HepG2 (cell line): ENCODE measurements around the gene MRPL51. TPM values are rescaled to one million over a fixed set of nuclear protein-coding genes. Genes with fewer than 3 reads are reported as not detected.
A peak's percentile ranks its signal among the peaks of the same experiment; 100 is the strongest.

Experiments used
- ATAD3A ChIP-seq: sonication (generic); formaldehyde crosslinking; IDR thresholded peaks from 2 replicates; pipeline ENCODE4 v1.4.0; 2020; ENCODE audit warnings: missing genetic modification reagents
- BORCS8-MEF2B ChIP-seq: sonication (generic); formaldehyde crosslinking; IDR thresholded peaks from 2 replicates; pipeline ENCODE4 v1.8.0; 2022; ENCODE audit warnings: mild to moderate bottlenecking, missing genetic modification reagents
- BRCA1 ChIP-seq: sonication (generic); formaldehyde crosslinking; IDR thresholded peaks from 2 replicates; pipeline ENCODE4 v1.4.0; 2020; ENCODE audit warnings: missing genetic modification reagents
- GABPB1 ChIP-seq: IDR thresholded peaks from 2 replicates; pipeline ENCODE4 v1.6.1; 2016; ENCODE audit warnings: mild to moderate bottlenecking, missing genetic modification reagents, moderate library complexity, missing compliant biosample characterization
- HNRNPL ChIP-seq: fragments of 200-400 bp; formaldehyde crosslinking; IDR thresholded peaks from 2 replicates; pipeline ENCODE4 v1.6.1; 2017; ENCODE audit warnings: mild to moderate bottlenecking, low read depth, low read length
- KDM5A ChIP-seq: fragments of 200-600 bp; sonication (generic); IDR thresholded peaks from 2 replicates; pipeline ENCODE4 v1.7.0; 2018; ENCODE audit warnings: antibody characterized with exemption, mild to moderate bottlenecking, low read length, borderline replicate concordance
- MEIS1 ChIP-seq: sonication (generic); formaldehyde crosslinking; IDR thresholded peaks from 2 replicates; pipeline ENCODE4 v1.9.0; 2021; ENCODE audit warnings: mild to moderate bottlenecking, missing genetic modification reagents, moderate library complexity, borderline replicate concordance
- MIXL1 ChIP-seq: IDR thresholded peaks from 2 replicates; pipeline ENCODE4 v1.6.1; 2016
- NKX3-1 ChIP-seq: sonication (generic); formaldehyde crosslinking; IDR thresholded peaks from 2 replicates; pipeline ENCODE4 v1.5.0; 2020; ENCODE audit warnings: missing genetic modification reagents
- SOX13 ChIP-seq, 3 experiments: fragments of 450-650 bp in 1 of 3; sonication (generic) in 1 of 3; formaldehyde crosslinking in 1 of 3; IDR thresholded peaks in 2 of 3; conservative IDR thresholded peaks in 1 of 3; 2 replicates each; pipeline versions ENCODE4 v1.5.0 to v1.6.1; 2016 to 2020; ENCODE audit warnings: antibody characterized with exemption in 1 of 3, mild to moderate bottlenecking in 1 of 3, missing compliant biosample characterization in 1 of 3, missing genetic modification reagents in 1 of 3, moderate library complexity in 1 of 3
- SOX5 ChIP-seq: IDR thresholded peaks from 2 replicates; pipeline ENCODE4 v1.6.1; 2016; ENCODE audit warnings: borderline replicate concordance
- SP2 ChIP-seq: sonication (generic); formaldehyde crosslinking; IDR thresholded peaks from 2 replicates; pipeline ENCODE4 v1.5.1; 2020; ENCODE audit warnings: mild to moderate bottlenecking, missing genetic modification reagents
- SPEN ChIP-seq: sonication (generic); formaldehyde crosslinking; IDR thresholded peaks from 2 replicates; pipeline ENCODE4 v1.5.1; 2020; ENCODE audit warnings: low read depth, mild to moderate bottlenecking, missing genetic modification reagents
- STAT5B ChIP-seq: sonication (generic); formaldehyde crosslinking; IDR thresholded peaks from 2 replicates; pipeline ENCODE4 v1.4.0; 2020; ENCODE audit warnings: missing genetic modification reagents
- TAF1 ChIP-seq: sonication (generic); formaldehyde crosslinking; IDR thresholded peaks from 2 replicates; pipeline ENCODE4 v1.4.0; 2020; ENCODE audit warnings: missing genetic modification reagents
- TEF ChIP-seq: sonication (generic); formaldehyde crosslinking; IDR thresholded peaks from 2 replicates; pipeline ENCODE4 v1.5.0; 2020; ENCODE audit warnings: missing genetic modification reagents
- TSC22D2 ChIP-seq: sonication (generic); formaldehyde crosslinking; IDR thresholded peaks from 2 replicates; pipeline ENCODE4 v1.5.1; 2020; ENCODE audit warnings: missing genetic modification reagents, mild to moderate bottlenecking, borderline replicate concordance
- ZNF44 ChIP-seq: sonication (generic); formaldehyde crosslinking; IDR thresholded peaks from 2 replicates; pipeline ENCODE4 v1.5.1; 2020; ENCODE audit warnings: mild to moderate bottlenecking, missing genetic modification reagents
- ZNF510 ChIP-seq: sonication (generic); formaldehyde crosslinking; IDR thresholded peaks from 2 replicates; pipeline ENCODE4 v1.4.0; 2020; ENCODE audit warnings: low read depth, mild to moderate bottlenecking, missing genetic modification reagents
- ZNF572 ChIP-seq: sonication (generic); formaldehyde crosslinking; IDR thresholded peaks from 2 replicates; pipeline ENCODE4 v1.5.1; 2020; ENCODE audit warnings: mild to moderate bottlenecking, missing genetic modification reagents
- ZNF605 ChIP-seq: sonication (generic); formaldehyde crosslinking; IDR thresholded peaks from 2 replicates; pipeline ENCODE4 v1.8.0; 2022; ENCODE audit warnings: mild to moderate bottlenecking, missing genetic modification reagents
- ZNF841 ChIP-seq: sonication (generic); formaldehyde crosslinking; IDR thresholded peaks from 2 replicates; pipeline ENCODE4 v1.8.1; 2023; ENCODE audit warnings: missing genetic modification reagents, borderline replicate concordance
- ZNF878 ChIP-seq: sonication (generic); formaldehyde crosslinking; IDR thresholded peaks from 2 replicates; pipeline ENCODE4 v1.8.1; 2023; ENCODE audit warnings: mild to moderate bottlenecking, missing genetic modification reagents, moderate library complexity
- polyA plus RNA-seq, 8 experiments: library from polyadenylated mRNA; depleted of rRNA in 3 of 8; stranded (reverse) in 7 of 8; unstranded in 1 of 8; fragments of >200 nt; fragmentation: Illumina TruSeq in 4 of 8; extraction: Trizol in 4 of 8; gene quantifications; 2 replicates each; pipeline versions ENCODE4 v1.2.1 to v1.2.3, GENCODE V29; 2011 to 2016; ENCODE audit warnings: low read depth in 4 of 8, missing spikeins in 1 of 8, mixed read lengths in 1 of 8; ENCODE audit not compliant: insufficient read depth in 1 of 8
- total RNA-seq, 5 experiments: library from RNA; depleted of rRNA; stranded (reverse); fragments of >200 nt; fragmentation: Illumina TruSeq; extraction: Trizol; gene quantifications; 2 replicates each; pipeline ENCODE4 v1.2.3, GENCODE V29; 2016; ENCODE audit warnings: low read depth in 1 of 5
- TF ChIP-seq, protein P1 (sequence below): sonication (generic); formaldehyde crosslinking; IDR thresholded peaks from 2 replicates; pipeline ENCODE4 v1.5.0; 2020; ENCODE audit warnings: mild to moderate bottlenecking, missing genetic modification reagents, borderline replicate concordance
- TF ChIP-seq, protein P2 (sequence below): sonication (generic); formaldehyde crosslinking; IDR thresholded peaks from 2 replicates; pipeline ENCODE4 v1.8.1; 2023; ENCODE audit warnings: missing genetic modification reagents, mild to moderate bottlenecking, borderline replicate concordance

Gene MRPL51
- total and polyA plus RNA-seq, 2 of the 13 experiments (the other 11 are each of a cell fraction or from before 2014, with no cell fraction given), result 64.8 to 278 TPM

DNA sequence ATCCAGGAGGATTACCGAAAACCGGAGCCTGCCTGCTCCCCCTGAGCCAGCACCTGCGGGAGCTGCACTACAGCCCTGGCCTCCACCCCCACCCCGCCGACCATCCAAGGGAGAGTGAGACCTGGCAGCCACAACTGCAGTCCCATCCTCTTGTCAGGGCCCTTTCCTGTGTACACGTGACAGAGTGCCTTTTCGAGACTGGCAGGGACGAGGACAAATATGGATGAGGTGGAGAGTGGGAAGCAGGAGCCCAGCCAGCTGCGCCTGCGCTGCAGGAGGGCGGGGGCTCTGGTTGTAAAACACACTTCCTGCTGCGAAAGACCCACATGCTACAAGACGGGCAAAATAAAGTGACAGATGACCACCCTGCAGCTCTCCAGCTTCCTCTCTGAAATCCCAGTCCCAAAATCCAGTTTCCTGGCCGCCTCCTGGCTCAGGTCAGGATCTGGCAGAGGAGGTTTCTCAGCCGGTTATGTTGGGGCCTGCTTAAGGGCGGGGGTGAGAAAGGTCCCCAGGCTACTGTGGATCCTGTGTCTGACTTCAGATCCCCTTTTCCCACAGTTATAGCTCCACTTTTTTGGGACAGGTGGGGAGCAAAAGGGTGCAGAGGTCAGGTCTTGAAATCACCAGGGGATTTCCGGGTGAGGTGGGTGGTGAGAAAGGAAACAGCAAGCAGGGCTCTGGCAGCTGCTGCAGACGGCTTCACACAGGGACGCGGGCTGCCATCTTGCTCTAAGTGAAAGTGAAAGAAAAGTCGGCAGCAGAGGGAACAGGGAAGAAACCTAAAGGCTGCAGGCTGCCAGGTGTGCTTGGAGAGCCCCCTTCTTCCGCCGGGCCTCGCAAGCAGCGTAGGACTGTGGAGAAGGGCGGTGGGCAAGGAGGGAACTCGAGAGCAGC, 41.5 kb downstream of the MRPL51 start, which contains the start of gene TAPBPL (continued):
- TF ChIP-seq, protein P1, sequence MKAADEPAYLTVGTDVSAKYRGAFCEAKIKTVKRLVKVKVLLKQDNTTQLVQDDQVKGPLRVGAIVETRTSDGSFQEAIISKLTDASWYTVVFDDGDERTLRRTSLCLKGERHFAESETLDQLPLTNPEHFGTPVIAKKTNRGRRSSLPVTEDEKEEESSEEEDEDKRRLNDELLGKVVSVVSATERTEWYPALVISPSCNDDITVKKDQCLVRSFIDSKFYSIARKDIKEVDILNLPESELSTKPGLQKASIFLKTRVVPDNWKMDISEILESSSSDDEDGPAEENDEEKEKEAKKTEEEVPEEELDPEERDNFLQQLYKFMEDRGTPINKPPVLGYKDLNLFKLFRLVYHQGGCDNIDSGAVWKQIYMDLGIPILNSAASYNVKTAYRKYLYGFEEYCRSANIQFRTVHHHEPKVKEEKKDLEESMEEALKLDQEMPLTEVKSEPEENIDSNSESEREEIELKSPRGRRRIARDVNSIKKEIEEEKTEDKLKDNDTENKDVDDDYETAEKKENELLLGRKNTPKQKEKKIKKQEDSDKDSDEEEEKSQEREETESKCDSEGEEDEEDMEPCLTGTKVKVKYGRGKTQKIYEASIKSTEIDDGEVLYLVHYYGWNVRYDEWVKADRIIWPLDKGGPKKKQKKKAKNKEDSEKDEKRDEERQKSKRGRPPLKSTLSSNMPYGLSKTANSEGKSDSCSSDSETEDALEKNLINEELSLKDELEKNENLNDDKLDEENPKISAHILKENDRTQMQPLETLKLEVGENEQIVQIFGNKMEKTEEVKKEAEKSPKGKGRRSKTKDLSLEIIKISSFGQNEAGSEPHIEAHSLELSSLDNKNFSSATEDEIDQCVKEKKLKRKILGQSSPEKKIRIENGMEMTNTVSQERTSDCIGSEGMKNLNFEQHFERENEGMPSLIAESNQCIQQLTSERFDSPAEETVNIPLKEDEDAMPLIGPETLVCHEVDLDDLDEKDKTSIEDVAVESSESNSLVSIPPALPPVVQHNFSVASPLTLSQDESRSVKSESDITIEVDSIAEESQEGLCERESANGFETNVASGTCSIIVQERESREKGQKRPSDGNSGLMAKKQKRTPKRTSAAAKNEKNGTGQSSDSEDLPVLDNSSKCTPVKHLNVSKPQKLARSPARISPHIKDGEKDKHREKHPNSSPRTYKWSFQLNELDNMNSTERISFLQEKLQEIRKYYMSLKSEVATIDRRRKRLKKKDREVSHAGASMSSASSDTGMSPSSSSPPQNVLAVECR (CRISPR knock-in tag), result peak; percentile 52; the same call in 1 of the 2 replicates
- TF ChIP-seq TEF (0 out of 2 replicates have a peak, but pooled peaks have one; percentile 41), ATAD3A (CRISPR knock-in tag) (no peak), ZNF44 (CRISPR knock-in tag) (no peak; the same call in 1 of the 2 replicates), TAF1 (peak; percentile 23; the same call in 1 of the 2 replicates), ZNF841 (CRISPR knock-in tag) (no peak), ZNF510 (CRISPR knock-in tag) (0 out of 2 replicates have a peak, but pooled peaks have one; percentile 42), NKX3-1 (CRISPR knock-in tag) (peak; percentile 59; the same call in 1 of the 2 replicates), SOX5 (peak; percentile 29; the same call in 1 of the 2 replicates), GABPB1 (CRISPR knock-in tag) (peak; percentile 69), STAT5B (no peak), BORCS8-MEF2B (CRISPR knock-in tag) (0 out of 2 replicates have a peak, but pooled peaks have one; percentile 1), ZNF878 (CRISPR knock-in tag) (peak; percentile 87), HNRNPL (no peak), SOX13 (IDR thresholded peaks at IDR 0.05) (no peak), SOX13 (CRISPR knock-in tag; conservative IDR thresholded peaks at IDR 0.05 in 1 of 2, IDR thresholded peaks at IDR 0.05 in 1 of 2) (0 out of 4 replicates have a peak, but pooled peaks of 1 of the 2 experiments have one; percentile 45), KDM5A (peak; percentile 54), MEIS1 (CRISPR knock-in tag) (no peak), SP2 (peak; percentile 52), TSC22D2 (CRISPR knock-in tag) (0 out of 2 replicates have a peak, but pooled peaks have one; percentile 20), ZNF605 (CRISPR knock-in tag) (peak; percentile 80), ZNF572 (CRISPR knock-in tag) (no peak), MIXL1 (CRISPR knock-in tag) (no peak), BRCA1 (CRISPR knock-in tag) (no peak; the same call in 1 of the 2 replicates), SPEN (peak; percentile 20; the same call in 1 of the 2 replicates)
- TF ChIP-seq, protein P2, sequence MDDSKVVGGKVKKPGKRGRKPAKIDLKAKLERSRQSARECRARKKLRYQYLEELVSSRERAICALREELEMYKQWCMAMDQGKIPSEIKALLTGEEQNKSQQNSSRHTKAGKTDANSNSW (CRISPR knock-in tag), result no peak
